Stimulated activated CD4-positive, alpha-beta T cell treated with anti-CD3 and anti-CD28 coated beads, TNF-alpha, amount 100 ng/mL, for 24 hours (primary cell): ENCODE results near the gene MAP3K13.
A peak's percentile ranks its signal among the peaks of the same experiment; 100 is the strongest.
"Not testable (repeated sequence)": the region's sequence is repeated elsewhere in the genome, so short reads cannot be mapped to it uniquely, and the experiment has no call there.

ENCODE experiments used
- DNase-seq, 3 experiments: peaks; one replicate each; pipeline ENCODE4 v3.0.0-alpha.2; 2020; ENCODE audit warnings: low read depth in 3 of 3

MAP3K13 gene

GRCh38 chr3:185341616-185342458 is 21.1 kb upstream of the MAP3K13 start:
- no peak for DNase-seq

- no peak for DNase-seq
These were observed 20.3 kb upstream of the MAP3K13 start for GRCh38 chr3:185342459-185343174.

- no peak for DNase-seq
These were observed 15.5 kb upstream of the MAP3K13 start for GRCh38 chr3:185347399-185347798.

GRCh38 chr3:185350841-185351240 is 12.1 kb upstream of the MAP3K13 start:
- DNase-seq: no peak

- no peak for DNase-seq
These were observed 11.5 kb upstream of the MAP3K13 start for GRCh38 chr3:185351396-185351795.

- no peak for DNase-seq
These were observed 9.7 kb upstream of the MAP3K13 start for GRCh38 chr3:185353225-185353624.

- DNase-seq: peak; percentile 51 to 72 (median 53)
These were observed 8.9 kb upstream of the MAP3K13 start for GRCh38 chr3:185353823-185354614.

- DNase-seq: no peak
These were observed 6.4 kb upstream of the MAP3K13 start for GRCh38 chr3:185356499-185356898.

GRCh38 chr3:185361920-185362319 is 1.0 kb upstream of the MAP3K13 start:
- no peak for DNase-seq

- no peak for DNase-seq
These were observed 797 bp downstream of the MAP3K13 start for GRCh38 chr3:185363662-185364203.

- no peak for DNase-seq
These were observed 2.5 kb downstream of the MAP3K13 start for GRCh38 chr3:185365291-185366073.

- DNase-seq: no peak
These were observed 3.1 kb downstream of the MAP3K13 start for GRCh38 chr3:185366074-185366335.

- DNase-seq: no peak
These were observed 4.0 kb downstream of the MAP3K13 start for GRCh38 chr3:185366913-185367312.

GRCh38 chr3:185370349-185370748 is 7.4 kb downstream of the MAP3K13 start:
- not testable (repeated sequence) for DNase-seq

GRCh38 chr3:185371306-185372074 is 8.6 kb downstream of the MAP3K13 start:
- no peak for DNase-seq

- DNase-seq: no peak
These were observed 18.6 kb downstream of the MAP3K13 start for GRCh38 chr3:185381320-185382058.

- no peak for DNase-seq
These were observed 19.2 kb downstream of the MAP3K13 start for GRCh38 chr3:185382154-185382553.

- not testable (repeated sequence) for DNase-seq
These were observed 23.6 kb downstream of the MAP3K13 start for GRCh38 chr3:185386515-185386914.

- DNase-seq: no peak
These were observed 24.7 kb downstream of the MAP3K13 start for GRCh38 chr3:185387646-185388045.

GRCh38 chr3:185393055-185393454 is 30.1 kb downstream of the MAP3K13 start:
- no peak for DNase-seq
